Measurements from ENCODE around the gene SLC39A11.
"Not testable (repeated sequence)": the region's sequence is repeated elsewhere in the genome, so short reads cannot be mapped to it uniquely, and the experiment has no call there.

The SLC39A11 gene

DNA sequence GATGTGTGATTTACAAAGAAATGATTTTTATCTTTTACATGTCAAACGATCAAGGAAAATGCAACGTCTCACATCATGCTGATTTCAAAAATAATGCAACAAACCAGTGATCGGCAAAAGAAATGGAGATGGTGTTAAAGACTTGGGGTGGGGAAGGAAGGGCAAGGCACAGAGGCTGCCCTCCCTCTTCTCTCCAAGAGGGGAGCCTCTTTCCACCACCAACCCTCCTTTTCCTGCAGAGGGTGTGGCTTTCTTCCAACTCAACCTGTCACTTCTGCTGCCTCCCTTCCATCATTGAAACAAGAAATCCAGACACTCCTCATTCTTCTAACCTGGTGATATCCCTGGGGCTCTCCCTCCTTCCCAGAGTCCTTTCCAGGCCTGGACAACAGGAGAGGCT, 320.8 kb downstream of the SLC39A11 start:
- no peak for DNase-seq

DNA sequence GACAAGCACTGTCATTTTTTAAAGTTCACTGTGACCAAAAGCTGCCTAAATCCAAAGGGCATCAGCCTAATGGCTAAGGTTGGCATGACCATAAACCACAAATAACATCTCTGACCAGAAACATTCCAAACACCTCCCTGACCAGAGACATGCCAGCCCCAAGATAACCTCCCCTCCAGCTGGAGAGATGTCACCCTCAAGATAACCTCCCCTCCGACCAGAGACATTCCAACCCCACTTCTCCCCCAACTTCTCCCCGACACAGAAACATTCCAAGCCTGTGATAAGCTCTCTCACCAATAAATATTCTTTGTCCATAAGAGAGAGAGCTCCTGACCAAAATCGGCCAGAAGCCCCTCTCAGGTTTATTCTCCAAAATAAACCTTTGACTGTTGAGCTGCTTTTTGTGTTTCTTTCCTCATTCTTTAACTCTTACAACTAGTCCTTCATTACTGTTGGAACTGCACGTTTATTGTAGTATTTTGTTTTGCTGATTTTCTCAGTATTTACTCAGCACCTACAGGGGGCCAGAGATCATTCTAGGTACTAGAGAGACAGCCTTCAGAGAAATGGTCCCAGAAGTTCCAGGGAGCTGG, 325.6 kb downstream of the SLC39A11 start:
- DNase-seq, result no peak

DNA sequence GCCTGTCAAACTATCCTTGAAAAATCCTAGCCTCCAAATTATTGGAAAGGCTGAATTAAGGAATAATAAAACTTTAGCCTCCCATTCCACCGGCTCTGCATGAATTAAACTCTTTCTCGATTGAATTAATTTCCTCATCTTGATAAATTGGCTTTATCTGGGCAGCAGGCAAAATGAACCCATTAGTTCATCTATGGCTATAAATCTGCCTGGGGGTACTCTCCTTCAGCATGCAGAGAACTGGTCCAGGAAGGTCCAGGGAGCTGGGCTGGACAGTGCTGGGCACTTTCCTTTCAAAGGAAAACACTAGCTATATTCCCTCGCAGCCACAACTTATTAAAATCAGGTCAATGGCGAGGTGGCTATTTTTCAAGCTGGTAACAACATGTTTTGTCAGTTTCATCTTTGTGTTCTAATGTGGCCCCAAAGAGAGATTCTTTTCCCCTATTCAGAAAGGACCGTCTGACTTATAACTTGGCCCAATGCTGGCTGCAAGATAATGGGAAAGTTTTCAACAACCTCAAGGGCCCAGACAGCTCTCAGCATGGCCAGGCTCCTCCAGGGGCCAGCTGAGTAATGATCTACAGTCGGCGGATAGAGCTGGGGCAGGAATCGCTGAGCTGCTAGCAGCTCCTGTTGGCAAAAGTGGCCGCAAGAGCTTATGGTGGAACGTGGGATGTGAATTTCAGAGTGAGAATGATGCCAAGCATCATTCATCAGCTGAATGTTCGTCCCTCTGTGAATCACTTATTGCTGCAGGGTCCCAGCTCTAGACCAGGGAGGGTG, 326.9 kb downstream of the SLC39A11 start:
- DNase-seq, result peak; percentile 4

DNA sequence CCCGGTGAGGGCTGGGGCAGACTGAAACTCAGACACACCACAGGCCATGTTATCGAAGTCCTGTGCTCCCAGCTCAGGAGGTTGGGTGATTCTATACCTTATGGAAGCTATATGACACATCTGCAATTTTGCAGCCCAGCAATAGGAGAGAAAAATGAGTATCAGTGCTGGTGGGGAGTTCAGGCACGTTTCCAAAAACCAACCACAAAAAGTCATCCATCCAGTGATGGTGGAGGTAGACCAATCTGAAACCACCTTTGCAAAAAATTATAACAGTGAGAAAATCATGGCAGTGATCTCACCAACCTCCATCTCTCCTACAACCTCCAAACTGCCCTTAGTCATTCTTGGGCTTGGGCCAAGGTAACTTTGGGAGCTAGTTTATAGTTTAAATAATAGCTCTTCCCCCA, 327.9 kb downstream of the SLC39A11 start:
- peak; percentile 77 for DNase-seq

DNA sequence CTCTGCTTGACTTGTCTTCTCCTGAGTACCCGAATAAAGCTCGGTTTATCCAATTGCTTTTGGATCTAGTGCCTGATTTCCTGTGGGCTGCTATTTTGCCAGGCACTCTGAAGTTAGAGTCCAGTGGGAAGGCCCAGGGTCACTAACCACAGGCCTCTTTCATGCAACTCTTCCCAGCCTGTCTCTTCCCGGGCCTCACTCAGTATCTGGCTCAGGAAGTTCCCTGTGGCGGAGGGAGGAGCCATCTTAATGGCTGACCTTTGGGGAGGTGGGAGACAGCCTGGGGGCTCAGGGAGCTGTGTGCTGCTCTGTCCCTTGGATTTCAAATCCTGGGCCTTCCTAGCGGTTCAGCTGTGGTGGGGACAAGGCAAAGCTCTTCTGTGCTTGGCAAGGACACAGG, 328.5 kb downstream of the SLC39A11 start:
- DNase-seq, result no peak

DNA sequence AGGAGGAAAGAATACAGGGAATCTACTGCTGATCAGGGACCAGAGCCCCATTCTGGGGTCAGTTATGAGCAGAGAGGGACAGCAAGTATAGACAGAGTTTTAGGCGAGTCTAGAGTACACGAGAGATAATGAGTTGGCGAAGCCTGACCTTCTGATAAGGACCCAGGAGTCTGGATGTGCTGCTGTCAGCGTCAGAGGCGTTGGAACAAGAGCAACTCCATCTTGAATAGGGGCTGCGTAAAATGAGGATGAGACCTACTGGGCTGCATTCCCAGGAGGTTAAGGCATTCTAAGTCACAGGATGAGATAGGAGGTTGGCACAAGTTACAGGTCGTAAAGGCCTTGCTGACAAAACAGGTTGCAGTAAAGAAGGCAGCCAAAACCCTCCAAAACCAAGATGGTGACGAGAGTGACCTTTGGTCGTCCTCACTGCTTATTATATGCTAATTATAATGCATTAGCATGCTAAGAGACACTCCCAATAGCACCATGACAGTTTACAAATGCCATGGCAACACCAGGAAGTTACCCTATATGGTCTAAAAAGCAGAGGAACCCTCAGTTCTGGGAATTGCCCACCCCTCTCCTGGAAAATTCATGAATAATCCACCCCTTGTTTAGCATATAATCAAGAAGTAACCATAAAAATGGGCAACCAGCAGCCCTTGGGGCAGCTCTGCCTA, 330.5 kb downstream of the SLC39A11 start:
- DNase-seq, result not testable (repeated sequence)

DNA sequence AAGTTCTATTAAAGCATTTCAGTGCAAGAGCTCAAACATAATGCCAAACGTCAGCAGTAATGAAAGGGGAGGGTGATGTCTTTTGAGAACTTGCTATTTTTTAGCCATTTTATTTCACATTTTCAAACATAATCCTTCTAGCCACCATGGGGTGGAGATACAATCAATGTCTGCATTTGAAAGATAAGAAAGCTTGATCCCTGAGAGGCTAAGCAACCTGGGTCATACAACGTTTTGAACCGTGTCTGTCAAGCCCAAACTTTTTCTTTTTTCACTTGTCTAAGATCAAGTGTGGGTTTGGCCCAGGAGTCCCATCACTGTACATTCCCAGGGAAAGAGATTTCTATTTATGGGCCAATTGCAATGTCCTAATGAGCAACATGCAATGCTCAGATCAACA, 331.1 kb downstream of the SLC39A11 start:
- no peak for DNase-seq

DNA sequence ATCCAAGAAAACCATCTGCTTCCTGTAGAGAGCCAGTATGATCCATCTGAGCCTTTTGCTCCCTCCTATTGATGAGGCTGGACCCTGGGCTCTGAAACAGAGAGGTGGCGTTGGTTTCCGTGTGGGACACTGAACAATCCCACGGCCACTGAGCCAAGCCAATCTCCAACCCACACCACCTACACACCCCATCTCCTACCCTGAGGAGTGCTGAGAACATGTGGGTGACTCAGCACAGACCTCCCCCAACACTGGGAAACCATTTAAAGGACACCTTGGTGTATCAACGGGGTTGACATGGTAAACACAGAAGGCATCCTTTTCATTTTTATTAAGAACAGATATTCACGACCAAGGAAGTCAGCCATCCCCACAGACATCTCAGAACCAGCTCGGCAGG, 332.1 kb downstream of the SLC39A11 start:
- DNase-seq, result peak; percentile 9

DNA sequence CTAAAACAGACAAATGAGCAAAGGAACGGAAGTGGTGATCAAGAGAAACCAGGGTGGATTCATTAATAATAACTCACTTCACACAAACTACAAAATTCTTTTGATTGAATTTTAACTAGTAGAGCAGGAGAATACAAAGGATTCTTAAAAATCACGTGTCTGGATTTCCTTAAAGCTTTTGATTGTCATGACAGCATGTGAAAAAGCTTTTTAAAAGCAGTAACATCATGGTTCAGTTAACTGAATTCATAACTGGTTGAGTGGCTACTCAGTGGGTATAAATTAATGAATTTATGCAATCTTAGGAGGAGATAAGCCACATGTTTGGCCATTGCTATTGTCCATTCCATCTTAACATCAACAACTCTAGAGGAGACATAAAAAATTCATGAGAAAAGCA, 333.2 kb downstream of the SLC39A11 start:
- no peak for DNase-seq

DNA sequence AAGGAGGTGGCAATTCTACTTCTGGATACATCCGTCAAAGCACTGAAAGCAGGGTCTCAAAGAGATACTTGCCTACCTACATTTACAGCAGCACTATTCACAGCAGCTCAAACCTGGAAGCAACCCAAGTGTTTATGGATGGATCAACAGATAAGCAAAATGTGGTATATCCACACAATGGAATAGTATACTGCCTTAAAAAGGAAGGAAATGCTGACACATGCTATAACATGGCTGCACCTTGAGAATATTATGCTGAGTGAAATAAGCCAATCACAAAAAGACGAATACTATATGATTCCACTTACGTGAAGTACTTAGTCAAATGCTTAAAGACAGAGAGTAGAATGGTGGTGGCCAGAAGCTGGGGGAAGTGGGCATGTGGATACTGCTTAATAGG, 336.2 kb downstream of the SLC39A11 start:
- no peak for DNase-seq

DNA sequence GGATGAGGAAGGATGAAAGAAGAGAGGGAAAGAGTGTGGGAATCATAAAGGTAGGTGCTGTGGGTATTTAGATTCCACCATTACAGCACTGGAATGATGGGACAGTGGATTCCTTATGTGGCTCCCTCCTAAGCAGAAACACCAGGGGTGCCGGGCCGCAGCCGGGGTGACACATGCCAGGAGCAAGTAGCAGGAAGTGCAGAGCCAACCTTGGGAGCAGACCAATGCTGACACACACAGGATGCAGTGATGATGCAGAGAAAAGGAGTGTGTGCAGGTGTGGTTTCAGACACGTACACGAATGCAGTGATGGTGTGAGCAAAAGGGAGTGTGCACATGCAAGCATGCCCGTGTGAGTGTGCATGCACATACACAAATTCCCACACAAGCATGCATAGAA, 338.0 kb downstream of the SLC39A11 start:
- DNase-seq, result no peak

DNA sequence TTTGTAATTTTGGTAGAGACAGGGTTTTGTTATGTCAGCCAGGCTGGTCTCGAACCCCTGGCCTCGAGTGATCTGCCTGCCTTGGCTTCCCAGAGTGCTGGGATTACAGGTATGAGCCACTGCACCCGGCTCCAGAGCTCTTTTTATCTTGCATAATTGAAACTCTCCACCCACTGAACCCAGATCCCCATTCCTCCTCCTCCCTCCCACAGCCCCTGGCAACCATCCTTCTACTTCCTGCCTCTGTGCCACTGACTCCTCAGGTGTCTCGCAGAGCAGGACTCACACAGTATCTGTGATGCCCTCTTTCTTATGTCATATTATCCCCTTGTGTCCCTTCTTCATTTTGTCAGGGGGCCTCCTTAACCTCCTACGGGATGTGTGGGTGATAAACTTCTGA, 340.7 kb downstream of the SLC39A11 start:
- DNase-seq, result no peak

DNA sequence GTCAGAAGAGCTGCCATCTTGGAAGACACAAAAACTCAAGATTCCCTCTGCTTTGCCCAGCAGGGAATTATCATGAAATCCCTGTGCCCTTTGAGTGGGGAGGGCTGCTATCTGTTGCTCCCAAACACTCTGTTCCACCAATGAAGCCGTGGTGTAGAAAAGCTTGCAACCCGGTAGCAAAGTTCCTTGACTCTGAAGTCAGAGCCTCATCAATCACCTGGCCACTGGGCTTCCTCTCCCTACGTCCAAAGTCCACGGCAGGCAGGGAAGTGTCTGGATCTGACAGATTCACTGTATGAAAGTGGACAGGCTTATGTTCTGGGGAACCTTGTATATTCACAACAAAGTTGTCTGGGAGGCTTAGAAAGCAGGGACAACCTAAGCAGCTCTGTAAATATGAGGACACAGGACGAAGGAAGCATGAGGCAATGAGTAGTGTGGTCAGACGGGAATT, 343.3 kb downstream of the SLC39A11 start:
- DNase-seq, result no peak

DNA sequence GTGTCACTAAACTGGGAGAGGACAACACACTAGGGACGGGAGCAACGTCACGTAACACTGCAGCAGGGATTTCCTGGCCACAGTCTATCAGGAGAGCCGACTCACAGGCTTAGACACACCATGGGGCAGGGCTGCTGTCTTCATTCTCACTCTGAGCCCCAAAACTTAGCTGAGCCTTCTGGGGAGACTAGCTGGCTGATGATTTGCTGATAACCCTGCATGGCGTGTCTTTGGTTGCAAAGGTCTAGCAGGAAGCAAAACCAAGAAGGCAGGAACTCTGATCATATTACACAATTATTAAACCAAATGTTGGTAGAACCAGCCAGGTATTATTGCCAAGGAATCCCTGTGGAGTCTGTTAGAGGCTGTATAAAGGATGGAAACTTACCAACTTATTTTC, 345.0 kb downstream of the SLC39A11 start:
- peak; percentile 3 for DNase-seq

DNA sequence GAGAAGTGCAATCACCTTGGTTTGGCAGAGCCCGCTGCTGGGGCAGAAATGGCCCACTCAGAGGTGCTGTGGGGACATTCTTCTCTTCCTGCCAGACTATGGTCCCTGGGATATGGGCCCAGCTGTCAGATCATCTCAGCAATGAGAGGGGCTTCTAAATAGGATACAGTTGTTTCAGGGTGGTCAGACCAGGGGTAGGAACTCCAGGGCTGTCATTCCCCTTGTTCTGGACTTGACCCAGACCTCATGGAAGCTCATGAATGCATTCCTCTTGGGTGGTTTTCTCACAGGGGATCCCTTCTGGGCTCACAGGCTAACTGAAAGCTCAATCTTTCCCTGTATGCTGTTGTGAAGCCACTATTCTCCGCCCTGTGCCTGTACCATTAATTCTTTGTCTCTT, 347.2 kb downstream of the SLC39A11 start:
- DNase-seq, result no peak

DNA sequence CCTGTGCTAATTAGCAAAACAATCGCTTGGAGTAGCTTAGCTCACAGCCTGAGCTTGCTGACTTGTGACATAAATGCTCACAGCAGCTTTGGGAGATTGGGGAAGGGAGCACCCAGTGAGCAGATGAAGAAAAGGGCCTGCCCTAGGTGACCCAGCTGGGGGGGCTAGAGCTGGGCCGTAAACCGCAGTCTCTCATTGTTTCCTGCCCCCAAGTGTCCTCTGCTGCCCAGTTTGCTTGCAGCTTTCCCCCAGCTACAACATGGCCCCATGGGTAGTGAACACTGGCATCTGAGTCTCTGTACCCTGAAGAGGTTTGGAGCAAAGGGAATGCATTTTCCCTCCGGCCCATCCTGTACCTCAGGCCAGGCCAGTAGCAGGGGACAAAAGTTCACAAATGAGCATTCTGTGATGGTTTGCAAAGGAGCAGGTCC, 349.4 kb downstream of the SLC39A11 start:
- DNase-seq, result no peak

DNA sequence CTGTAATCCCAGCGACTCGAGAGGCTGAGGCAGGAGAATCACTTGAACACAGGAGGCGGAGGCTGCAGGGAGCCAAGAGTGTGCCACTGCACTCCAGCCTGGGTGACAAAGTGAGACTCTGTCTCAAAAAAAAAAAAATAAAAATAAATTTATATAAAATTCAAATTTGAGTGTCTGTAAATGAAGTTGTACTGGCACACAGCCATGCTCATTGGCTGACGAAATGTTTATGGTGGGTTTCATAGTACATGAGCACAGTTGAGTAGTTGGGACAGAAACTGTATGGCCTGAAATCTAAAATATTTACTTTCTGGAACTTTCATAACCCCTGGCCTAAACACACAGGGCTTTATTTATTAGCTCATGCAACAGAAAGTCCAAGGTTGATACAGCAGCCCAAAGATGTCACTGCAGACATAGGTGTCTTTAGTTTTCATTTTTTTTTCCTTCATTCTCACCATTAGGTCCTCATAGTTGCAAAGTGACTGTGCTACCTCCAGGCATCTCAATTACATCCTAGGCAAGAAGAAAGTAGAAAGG, 355.3 kb downstream of the SLC39A11 start:
- DNase-seq, result no peak

DNA sequence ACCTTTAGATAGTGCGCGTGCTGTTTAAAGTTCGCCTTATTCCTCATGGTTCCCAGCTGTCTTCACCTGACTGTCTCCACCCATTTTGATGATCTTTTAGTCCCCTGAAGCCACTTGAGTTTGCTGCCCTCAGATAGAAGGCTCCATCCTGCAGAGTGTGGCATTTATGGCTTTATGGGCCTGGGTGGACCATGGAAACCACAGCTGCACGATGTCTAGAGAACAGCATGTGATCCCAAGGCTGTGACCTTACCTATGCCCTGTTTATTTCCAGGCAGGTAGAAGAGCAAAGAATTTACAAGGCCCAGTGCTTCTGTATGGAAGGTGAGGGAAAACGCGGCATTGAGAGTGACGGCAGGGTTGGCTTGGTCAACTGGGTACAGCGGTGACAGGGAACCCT, 356.9 kb downstream of the SLC39A11 start:
- DNase-seq, result no peak

DNA sequence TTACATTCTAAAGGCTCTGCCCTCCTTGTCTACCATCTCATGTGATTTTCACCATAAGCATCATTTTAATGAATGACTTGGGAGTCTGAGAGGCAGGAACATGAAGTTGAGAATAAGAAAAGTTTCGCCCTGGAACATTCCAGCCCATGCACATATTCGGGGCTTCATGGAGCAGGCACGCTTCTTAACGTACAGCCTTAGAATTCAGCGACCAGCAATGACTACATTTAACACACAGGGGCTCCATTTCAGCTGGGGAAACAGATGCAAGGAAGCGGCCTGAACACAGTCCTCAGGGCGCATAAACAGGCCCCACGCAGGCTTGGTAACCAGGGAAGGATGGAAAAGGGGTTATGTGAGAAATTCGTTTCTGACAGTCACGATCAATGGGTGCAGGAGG, 357.4 kb downstream of the SLC39A11 start:
- DNase-seq, result no peak

DNA sequence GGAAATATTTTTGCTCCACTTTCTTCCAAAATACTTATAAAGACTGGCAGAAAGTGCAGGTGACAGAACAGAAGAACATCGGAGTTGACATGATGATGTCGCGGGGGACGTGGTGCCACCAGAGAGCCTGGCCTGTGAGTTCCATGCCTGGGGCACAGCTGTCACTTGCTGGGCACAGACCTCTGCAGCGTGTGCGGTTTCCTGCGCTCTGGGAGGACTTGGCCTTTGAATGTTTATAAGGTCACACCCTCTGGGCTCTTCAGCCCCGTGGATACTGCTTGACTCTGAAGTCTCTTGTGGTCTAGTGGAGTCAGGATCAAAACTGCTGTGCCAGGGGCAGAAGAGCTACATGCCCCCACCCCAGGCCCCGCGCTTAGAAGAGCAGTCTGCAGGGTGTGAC, 357.9 kb downstream of the SLC39A11 start:
- no peak for DNase-seq

DNA sequence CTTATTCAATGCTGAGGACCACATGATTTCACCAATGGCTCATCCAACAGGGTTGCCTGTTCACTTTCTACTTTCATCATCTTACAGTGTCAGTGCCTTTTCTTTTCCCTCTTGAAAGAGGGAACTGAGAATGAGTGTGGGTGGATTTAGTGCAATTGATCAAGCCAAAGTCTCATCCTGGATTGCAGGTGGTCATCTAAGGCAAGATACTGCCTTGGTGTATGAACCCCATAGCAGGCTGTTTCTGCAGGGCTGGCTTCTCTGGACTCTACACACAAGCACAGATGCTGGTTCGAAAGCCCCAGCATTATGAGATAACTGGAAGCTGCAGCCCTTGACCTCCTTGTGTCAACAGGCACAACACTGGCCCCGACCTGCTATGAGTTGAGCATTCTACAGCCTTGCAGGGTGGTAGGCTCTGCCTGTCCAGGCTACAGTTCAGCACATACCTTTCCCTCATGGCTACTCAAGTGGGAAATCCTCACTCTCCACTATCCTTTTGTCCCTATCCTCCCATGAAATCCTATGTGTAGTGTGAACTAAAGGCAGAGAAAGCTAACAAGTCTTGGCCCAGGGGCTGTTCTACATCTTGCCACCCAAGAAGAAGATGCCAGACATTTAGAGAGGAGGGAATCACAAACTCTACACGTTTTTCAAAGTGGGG, 358.7 kb downstream of the SLC39A11 start:
- DNase-seq, result no peak

DNA sequence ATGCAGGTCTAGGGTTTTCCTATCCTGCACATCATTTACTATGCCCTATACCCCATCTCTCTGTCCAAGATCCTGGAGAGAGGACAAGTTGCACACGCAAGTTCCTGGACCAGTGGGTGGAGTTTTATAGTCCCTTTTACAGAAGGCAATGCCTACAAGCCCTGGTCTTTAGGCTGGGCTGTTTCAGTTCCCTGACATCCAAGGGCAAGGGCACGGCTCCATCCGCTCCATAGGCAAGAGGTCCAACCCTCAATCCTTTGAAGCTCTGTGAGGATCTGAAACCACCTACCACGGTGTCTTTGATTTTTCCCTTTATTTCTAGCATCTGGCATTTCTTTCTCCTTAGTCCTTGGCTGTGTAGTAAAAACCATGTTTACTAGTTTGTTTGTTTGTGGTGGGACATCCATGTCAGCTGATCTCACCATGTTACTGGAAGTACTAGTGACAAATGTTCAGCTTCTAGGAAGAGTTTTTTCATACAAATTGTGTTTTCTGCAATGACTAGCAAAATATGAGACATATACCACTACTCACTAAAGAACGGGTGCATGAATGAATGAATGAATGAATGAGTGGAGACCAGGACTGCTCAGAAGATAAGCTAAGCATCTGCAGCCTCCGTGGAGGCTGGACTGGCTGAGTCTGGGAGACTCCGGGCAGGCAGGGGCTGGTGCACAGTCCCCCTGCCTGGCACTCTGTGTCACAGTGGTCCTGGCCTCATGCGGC, 359.4 kb downstream of the SLC39A11 start:
- no peak for DNase-seq

DNA sequence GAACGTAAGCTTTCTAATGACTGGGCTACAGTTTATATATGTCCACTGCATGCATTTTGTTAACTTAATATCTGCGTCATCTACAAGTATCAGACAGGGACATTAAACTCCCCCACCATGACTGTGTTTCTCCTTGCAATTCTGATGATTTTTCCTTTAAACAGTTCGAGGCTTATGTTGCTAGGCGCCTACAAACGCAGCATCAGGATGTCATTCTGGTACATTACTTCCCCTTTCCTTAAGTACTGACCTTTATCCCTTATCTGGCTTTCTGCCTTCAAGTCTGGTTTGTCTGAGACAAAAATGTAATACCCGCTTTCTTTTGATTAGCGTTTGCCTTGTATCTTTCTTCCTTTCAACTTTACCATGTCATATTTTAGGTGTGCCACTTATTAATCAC, 362.4 kb downstream of the SLC39A11 start:
- peak; percentile 8 for DNase-seq
